Measurements from ENCODE around the gene GRIP2. TPM values are rescaled to one million over a fixed set of nuclear protein-coding genes. Genes with fewer than 3 reads are reported as not detected.

GRIP2 gene
- total and polyA plus RNA-seq, 2 of the 4 experiments (the other 2 are of a cell fraction), result 0.05 TPM; not detected in 1

DNA sequence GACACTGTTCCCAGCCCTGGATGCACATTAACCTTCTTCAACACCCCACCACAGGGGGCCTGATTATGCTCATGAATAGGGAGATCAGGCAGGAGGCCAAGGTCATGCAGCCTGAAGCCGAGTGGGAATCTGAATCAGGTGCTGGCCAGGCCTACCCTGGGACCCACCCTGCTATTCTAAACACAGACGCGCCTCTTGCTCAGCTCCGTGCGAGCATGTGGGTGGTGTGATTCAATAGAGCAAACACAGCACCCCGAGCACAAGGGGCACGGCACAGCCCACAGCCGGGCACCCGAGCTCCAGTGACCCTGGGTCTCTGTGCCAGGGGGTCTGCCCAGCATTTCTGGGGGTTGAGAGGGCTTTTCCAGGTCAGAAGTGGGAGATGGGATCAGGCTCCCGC lies 24.6 kb upstream of the GRIP2 start:
- Histone ChIP-seq H2AFZ (replicated peaks; ENCODE audit: low read length, poor library complexity) (no peak overlapping the region), H4K20me1 (ENCODE audit: insufficient read depth, low read length) (no peaks in the 10 kb centered on the region), H2BK120ac (ENCODE audit: low read depth, low read length) (no peak overlapping the region), H3K27me3 (ENCODE audit: control insufficient read depth, insufficient read depth, low read length) (peaks cover 45% of the 10 kb centered on the region; the same call in 1 of the 2 replicates), H2BK20ac (ENCODE audit: low read depth, low read length) (no peak overlapping the region), H3K79me1 (ENCODE audit: low read depth in 1 of 2, low read length in 2 of 2) (no peaks in the 10 kb centered on the region), H3K4me2 (ENCODE audit: low read depth, low read length) (no peak overlapping the region), H3K27ac (ENCODE audit: insufficient read depth, low read length) (no peak overlapping the region), H2BK15ac (ENCODE audit: low read depth, low read length) (no peak overlapping the region), H3K4ac (ENCODE audit: low read depth, low read length) (no peak overlapping the region), H3K18ac (ENCODE audit: low read depth, low read length) (no peak overlapping the region), H3K9me1 (ENCODE audit: insufficient read depth, low read length) (no peaks in the 10 kb centered on the region), H2BK5ac (ENCODE audit: low read depth, low read length, poor library complexity, severe bottlenecking) (no peak overlapping the region), H4K5ac (ENCODE audit: low read depth, low read length) (no peak overlapping the region), H3K36me3 (ENCODE audit: control insufficient read depth, insufficient read depth, low read length) (no peaks in the 10 kb centered on the region), H3K9ac (ENCODE audit: low read depth, low read length) (no peak overlapping the region), H4K91ac (ENCODE audit: insufficient read depth, low read depth, low read length) (no peak overlapping the region), H3K14ac (replicated peaks; ENCODE audit: low read depth, low read length) (no peak overlapping the region), H3K4me1 (ENCODE audit: control insufficient read depth, insufficient read depth, low read length) (no peaks in the 10 kb centered on the region), H3K23ac (ENCODE audit: low read depth, low read length) (no peak overlapping the region), H2AK5ac (ENCODE audit: low read depth, low read length) (no peak overlapping the region), H3K9me3 (ENCODE audit: control insufficient read depth, insufficient read depth, low read length) (no peaks in the 10 kb centered on the region), H2AK9ac (replicated peaks; ENCODE audit: low read depth, low read length, poor library complexity) (no peak overlapping the region), H3K4me3 (ENCODE audit: insufficient read depth, low read depth, low read length) (no peak overlapping the region), H4K8ac (ENCODE audit: low read depth in 2 of 2, low read length in 2 of 2) (no peak overlapping the region), H3K56ac (ENCODE audit: extremely low read depth, insufficient read depth, low read length) (no peak overlapping the region)
- POLR2A ChIA-PET (ENCODE audit: unreplicated experiment), result no interaction called here
- BruUV-seq (replicated peaks), result no TSS peak
- dilution Hi-C loops (cut with HindIII; ENCODE audit: low sequenced_read_pairs, unreplicated experiment) (no loop called here), in situ Hi-C loops (cut with MboI; ENCODE audit: low sequenced_read_pairs) (loop anchor here (25.0 kb wide), 1 partner anchor 677 kb away; the partner anchor contains the start of gene WNT7A), intact Hi-C loops (cut with micrococcal nuclease) (no loop called here)
- DNase-seq (no peak), ATAC-seq (ENCODE audit: low read depth) (no peak)
- TF ChIP-seq MXI1 (IDR thresholded peaks at IDR 0.05; ENCODE audit: borderline replicate concordance, low read depth, low read length) (no peak), BHLHE40 (IDR thresholded peaks at IDR 0.05; ENCODE audit: low read depth, low read length) (no peak), POLR2A (IDR thresholded peaks at IDR 0.05; ENCODE audit: low read depth, low read length) (no peak), CEBPB (IDR thresholded peaks at IDR 0.05; ENCODE audit: low read depth, low read length) (no peak), CHD1 (IDR thresholded peaks at IDR 0.05; ENCODE audit: low read depth, low read length) (no peak), MAFK (IDR thresholded peaks at IDR 0.05; ENCODE audit: low read depth, low read length) (no peak), SMC3 (IDR thresholded peaks at IDR 0.05; ENCODE audit: low read depth, low read length) (no peak), RCOR1 (IDR thresholded peaks at IDR 0.05; ENCODE audit: insufficient replicate concordance, low read length) (no peak), RFX5 (IDR thresholded peaks at IDR 0.05; ENCODE audit: low read depth, low read length) (no peak), MAZ (IDR thresholded peaks at IDR 0.05; ENCODE audit: borderline replicate concordance, low read depth, low read length) (no peak), FOS (IDR thresholded peaks at IDR 0.05; ENCODE audit: low read depth, low read length) (no peak), RAD21 (IDR thresholded peaks at IDR 0.05; ENCODE audit: low read length) (no peak), NFE2L2 (IDR thresholded peaks at IDR 0.05; ENCODE audit: low read depth, low read length) (no peak)
- TF ChIP-seq, protein P1, sequence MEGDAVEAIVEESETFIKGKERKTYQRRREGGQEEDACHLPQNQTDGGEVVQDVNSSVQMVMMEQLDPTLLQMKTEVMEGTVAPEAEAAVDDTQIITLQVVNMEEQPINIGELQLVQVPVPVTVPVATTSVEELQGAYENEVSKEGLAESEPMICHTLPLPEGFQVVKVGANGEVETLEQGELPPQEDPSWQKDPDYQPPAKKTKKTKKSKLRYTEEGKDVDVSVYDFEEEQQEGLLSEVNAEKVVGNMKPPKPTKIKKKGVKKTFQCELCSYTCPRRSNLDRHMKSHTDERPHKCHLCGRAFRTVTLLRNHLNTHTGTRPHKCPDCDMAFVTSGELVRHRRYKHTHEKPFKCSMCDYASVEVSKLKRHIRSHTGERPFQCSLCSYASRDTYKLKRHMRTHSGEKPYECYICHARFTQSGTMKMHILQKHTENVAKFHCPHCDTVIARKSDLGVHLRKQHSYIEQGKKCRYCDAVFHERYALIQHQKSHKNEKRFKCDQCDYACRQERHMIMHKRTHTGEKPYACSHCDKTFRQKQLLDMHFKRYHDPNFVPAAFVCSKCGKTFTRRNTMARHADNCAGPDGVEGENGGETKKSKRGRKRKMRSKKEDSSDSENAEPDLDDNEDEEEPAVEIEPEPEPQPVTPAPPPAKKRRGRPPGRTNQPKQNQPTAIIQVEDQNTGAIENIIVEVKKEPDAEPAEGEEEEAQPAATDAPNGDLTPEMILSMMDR (conservative IDR thresholded peaks at IDR 0.05; ENCODE audit: low read depth, low read length), result no peak
- TF ChIP-seq, protein P2, sequence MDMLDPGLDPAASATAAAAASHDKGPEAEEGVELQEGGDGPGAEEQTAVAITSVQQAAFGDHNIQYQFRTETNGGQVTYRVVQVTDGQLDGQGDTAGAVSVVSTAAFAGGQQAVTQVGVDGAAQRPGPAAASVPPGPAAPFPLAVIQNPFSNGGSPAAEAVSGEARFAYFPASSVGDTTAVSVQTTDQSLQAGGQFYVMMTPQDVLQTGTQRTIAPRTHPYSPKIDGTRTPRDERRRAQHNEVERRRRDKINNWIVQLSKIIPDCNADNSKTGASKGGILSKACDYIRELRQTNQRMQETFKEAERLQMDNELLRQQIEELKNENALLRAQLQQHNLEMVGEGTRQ (IDR thresholded peaks at IDR 0.05; ENCODE audit: low read depth, low read length), result no peak
- TF ChIP-seq, protein P3, sequence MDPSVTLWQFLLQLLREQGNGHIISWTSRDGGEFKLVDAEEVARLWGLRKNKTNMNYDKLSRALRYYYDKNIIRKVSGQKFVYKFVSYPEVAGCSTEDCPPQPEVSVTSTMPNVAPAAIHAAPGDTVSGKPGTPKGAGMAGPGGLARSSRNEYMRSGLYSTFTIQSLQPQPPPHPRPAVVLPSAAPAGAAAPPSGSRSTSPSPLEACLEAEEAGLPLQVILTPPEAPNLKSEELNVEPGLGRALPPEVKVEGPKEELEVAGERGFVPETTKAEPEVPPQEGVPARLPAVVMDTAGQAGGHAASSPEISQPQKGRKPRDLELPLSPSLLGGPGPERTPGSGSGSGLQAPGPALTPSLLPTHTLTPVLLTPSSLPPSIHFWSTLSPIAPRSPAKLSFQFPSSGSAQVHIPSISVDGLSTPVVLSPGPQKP (IDR thresholded peaks at IDR 0.05; ENCODE audit: borderline replicate concordance, low read depth, low read length), result no peak
- CTCF ChIA-PET, result no interaction called here
- WGBS, 2 experiments (ENCODE audit: extremely low coverage in 2 of 2, insufficient read length in 1 of 2), result 70% methylated on average over 2 of the region's 10 CpGs; no CpG with 5 or more reads in 1 of the 2 experiments

All from IMR-90 (cell line).